ENCODE results near the gene TBL1X.

Gene TBL1X

DNA sequence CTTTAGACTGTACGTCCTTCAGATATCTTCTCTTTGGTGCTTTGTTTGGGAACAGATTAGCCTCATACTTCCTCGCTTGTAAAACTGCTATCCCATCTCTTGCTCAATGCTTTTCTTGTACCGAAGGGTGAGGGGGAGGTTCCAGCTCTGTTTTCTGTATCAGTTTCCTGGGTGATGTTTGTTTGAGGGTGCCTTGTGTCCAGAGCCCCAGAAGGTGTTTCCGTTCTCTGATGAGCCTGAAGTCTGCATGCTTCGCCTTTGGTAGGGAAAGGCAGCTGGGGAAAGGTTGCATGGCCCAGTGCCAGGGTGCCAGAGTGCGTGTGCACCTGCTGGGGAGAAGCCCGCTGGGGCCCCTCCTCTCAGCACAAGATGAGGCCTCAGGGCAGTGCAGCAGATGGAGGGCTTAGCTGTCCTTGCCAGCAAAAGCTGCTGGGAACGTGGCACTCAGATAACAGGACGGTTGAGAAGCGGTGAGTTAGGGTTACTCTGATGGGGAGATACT, 73.7 kb downstream of the TBL1X start:
- DNase-seq, result peak; percentile 78

DNA sequence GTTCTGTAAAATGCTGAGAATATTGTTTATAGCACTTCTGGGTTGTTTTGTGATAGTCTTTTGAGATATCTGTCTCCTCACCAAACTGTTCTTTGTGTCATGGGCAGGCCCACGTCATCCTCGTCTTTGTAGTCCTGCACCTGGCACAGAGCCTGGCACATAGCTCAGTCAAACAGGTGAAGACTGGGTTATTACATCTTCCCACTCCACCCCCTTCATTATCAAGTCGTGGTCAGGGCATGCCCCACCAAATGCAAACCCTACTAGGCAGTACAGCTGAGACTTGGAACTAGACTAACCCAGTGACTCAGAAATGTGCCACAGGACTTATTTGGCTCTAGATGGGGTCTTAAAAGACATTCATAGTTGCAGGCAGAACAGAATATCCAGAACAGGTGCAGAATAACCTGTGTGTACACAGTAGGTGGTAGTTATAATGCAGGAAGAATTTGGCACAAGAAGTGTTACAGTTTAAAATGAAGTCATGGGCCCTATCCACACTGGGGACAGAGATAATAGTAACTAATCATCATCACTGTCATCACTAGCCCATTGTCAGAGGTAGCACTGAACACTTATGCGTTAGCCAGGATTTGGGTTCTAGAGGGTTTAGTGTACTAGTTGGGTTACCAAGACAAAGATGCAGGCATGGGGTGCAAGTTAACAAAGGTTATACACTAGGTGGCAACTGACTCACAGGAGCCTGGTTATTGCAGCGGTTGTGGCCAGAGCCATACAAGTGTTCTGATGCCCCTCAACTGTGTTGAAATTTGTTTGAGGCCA, 74.9 kb downstream of the TBL1X start:
- DNase-seq, result no peak

GRCh38 chrX:9542106-9542760, 77.4 kb downstream of the TBL1X start:
- DNase-seq, result no peak

GRCh38 chrX:9542761-9543111, 77.9 kb downstream of the TBL1X start:
- no peak for DNase-seq

DNA sequence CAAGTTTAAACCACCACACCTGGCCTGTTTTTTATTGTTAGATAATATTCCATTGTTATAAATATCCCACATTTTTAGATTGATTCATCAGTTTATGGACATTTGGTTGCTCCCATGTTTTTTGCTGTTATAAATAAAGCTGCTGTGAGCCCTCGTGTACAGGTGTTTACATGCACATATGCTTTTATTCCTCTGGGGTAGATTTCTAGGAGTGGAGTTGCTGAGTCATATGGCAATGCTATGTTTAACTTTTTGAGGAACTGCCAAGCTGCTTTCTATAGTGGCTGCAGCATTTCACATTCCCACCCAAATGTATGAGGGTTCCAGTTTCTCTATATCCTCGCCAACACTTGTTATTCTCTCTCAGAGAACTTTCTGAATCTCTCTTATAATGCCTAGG, 90.5 kb downstream of the TBL1X start:
- no peak for DNase-seq

DNA sequence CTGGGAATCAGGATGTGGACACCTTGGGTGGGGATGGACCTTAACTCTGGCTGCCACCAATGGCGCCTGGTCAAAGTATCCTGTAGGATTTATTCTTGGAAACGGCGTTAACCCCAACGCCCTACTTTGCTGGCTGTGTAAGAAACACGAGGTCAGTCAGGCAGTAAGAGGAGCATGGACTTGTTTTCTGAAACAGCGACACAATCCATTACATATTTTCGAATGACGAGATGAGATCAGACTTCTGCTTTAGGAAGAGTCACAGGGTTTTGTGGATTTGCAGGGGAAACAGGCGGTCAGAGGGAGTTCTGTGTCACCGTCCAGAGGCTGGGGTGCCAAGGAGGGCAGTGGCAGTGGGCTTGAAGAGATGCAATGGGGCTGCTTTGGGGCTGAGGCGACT, 92.2 kb downstream of the TBL1X start:
- DNase-seq, result no peak

DNA sequence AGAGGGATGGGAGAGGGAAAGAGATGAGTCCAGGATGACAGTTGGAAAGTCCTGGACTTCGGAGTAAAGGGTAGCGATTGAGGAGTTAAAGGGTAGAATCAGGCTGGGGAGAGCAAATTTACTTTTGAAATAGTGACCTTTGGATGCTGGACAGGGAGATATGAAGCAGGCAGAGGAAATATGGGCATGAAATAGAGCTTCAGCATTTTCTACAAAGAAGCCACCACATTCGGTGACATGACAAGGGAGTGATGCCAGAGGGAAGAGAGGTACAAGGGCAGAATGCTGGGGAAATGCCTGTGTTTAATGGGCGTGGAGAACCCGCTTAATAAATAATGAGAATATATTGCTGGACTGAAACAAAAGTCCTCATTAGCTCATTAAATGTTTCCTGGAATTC, 92.7 kb downstream of the TBL1X start:
- DNase-seq, result no peak

DNA sequence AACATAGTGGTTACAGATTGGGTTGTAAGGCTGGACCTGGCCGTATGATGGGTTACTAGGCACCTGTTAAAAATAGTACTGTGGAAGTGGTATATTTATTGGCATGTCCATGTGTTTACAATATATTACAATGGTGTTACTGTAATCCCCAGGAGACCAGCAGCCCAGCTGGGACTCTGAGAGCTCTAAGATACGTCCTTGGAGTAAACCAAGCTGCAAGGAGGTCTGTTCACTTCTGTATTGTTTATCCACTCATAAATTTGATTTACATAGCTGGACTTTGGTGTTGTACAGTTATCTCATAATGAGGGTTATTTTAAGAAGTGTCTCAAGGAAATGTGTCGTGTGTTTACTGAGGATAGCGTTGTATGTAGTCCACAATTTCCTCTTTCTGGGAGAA, 93.8 kb downstream of the TBL1X start:
- DNase-seq, result no peak

DNA sequence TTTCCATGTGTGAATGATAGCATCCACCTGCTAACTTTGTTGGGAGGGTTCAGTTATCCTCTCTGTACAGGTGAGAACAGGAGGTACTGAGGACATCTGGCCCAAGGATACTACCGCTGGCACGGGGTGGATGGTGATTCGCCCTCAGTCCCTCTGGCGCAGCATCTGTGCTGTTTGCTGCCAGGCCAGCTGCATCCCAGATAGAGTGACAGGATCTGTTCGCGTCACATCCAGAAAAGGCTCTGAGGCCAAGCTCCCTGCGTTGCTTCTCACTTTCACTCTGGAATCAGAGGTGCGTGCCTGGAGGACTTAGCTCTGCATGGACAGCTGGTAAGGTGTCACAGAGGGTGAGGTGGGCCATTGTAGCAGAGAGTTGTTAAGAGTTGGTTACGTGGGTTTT, 95.4 kb downstream of the TBL1X start:
- DNase-seq, result no peak

GRCh38 chrX:9561199-9561598, 96.3 kb downstream of the TBL1X start:
- no peak for DNase-seq

- DNase-seq, result no peak
Measured at GRCh38 chrX:9562851-9563250, 98.0 kb downstream of the TBL1X start.

DNA sequence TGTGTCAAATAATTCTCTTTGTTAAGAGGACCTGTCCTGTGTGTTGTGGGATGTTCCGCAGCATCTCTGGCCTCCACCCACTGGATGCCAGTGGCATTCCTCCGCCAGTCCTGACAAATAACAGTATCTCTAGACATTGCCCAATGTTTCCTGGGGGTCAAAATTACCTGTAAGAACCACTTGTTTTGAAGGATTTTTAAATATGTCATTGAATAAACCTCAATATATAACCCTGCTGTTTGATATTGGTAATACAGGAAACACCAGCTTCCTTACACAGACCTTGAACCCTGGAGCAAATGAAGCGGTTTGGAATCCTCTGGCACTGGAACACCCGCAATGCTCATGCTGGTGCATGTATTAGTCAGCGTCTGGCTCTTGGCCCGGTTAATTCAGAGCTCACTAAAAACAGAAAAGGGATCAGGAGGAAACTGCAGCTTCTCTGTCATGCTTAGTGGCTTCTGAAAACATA, 101.3 kb downstream of the TBL1X start:
- DNase-seq, result no peak

GRCh38 chrX:9569876-9570301, 105.0 kb downstream of the TBL1X start:
- no peak for DNase-seq

DNA sequence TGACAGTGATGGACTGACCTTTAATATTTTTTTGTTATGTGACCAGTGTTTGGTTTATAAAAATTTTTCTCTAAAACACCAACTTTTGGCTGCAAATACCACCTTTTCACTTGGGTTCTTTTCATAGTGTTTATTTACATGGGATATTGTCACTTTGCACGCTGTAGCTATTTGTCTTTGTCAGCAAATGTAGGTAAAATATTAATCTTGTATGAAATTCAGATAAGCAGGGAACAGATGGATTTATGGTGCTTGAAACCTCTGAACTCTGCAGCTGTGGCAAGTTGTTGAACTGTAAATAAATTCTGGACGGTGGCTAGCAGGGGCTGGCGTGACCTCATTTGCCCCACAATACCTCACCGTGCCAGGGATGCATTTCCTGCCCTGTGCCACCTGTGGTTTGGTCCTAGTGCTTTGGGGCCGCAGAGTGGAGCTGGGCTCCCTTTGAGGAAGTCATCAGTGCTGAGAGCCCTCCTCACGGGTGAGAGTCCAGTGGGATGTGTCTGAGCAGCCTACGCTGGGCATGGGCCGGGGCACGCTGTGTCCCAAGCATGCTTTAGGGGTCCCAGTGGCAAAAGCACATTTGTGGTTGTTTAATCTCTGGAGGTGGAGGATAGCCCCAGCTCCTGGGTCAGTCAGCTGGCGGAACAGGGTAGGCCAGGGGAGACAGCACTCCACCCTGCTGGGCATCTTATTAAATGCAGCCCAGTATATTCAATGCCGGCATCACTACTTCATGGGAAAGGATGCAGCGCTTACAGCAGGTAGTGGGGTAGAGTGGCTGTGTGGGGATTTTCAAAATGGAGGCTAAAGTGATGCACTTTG, 108.6 kb downstream of the TBL1X start:
- no peak for DNase-seq

DNA sequence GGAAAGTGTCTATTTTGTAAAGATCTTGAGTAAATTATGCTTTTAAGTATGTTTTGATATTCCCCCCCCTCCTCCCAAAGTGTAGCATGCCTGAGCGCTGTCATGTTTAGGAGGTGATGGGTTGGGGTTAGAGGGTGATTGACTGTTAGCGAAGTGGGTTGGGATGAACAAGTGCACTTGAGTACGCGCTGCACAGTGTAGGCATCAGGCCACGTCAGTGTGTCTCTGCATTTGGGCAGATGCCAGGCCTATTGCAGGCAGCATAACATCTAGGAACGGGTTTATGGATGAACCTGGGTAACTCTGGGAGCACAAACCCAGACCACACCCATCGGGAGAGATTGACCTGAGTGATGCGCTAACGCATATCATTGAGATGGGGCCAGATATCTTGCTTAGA, 111.2 kb downstream of the TBL1X start:
- no peak for DNase-seq

- DNase-seq, result no peak
Measured at GRCh38 chrX:9577555-9577954, 112.7 kb downstream of the TBL1X start.

DNA sequence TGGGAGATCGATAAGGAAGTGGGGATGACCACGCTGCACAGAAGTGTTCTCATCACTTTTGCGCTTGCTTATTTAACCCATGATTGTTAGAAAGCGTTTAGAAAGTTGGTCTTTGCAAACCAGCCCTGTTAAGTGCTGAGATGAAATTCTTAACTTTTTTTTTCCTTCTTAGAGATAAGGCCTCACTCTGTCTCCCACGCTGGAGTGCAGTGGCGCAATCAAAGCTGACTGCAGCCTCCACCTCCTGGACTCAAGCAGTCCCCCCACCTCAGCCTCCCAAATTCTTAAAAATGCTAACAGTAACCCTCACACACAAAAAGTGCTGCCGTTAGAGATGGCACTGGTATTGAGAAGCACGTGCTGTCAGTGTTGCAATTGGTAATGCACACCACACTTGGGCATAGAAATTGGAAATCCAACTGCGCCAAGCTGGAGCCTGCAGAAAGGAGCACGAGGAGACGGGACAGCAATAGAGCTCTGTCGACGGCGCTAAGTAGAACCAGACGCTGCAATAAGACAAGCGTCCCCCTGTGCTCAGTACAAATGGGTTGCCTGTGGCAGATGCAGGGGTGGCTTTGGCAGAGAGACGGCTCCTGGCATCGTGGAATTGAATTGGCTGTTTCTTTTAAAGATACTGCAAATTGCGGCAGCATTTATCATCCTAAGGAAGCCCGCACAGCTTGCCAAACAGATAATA, 113.4 kb downstream of the TBL1X start:
- no peak for DNase-seq

DNA sequence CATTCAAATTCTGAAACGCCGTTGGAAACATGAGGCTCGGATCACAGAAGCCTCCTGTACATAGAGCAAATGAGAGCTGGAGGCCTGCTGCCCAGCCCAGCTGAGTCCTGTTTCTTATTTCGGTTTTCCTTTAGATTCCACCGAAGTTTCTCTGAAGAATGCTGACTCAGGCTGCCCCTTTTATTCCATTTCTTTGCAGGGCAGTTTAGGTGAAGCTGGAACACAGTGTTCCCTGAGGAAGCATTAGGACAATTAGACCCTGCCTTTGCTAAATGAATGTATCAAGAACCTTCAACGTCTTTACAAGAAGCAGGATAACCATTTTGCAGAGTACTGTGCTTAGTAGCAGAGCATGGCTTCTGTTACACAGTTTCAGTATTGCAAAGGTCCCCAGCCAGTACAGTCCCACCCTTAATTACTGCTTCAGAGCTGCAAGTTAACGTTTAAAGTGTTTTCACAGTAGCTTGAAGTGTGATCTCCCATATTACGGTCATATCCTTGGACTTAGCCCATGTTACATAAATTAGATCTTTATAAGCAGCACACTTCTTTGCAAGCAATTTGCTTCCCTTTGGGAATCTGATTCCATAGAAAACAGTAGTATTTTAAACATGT, 117.0 kb downstream of the TBL1X start:
- DNase-seq, result no peak

GRCh38 chrX:9582956-9583355, 118.1 kb downstream of the TBL1X start:
- DNase-seq, result no peak

DNA sequence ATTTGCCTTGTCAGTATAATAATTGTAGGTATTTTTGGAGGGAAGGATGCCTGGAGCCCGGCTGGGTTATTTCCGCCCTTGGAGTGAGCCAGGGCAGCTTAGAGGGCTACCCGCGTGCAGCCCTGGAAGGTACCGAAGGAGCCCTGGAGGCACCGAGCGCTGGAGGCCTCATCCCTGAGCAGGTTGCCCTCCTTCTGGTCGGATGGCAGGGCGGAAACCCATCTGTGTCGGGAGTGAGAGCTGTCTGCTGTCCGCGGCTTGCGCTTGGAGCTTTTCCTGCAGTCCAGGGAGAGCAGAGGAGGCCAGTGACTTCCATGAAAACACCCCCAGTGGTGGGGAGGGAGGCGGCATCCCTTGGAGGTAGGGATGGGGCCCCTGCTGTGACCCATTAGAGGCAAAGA, 122.1 kb downstream of the TBL1X start:
- no peak for DNase-seq

DNA sequence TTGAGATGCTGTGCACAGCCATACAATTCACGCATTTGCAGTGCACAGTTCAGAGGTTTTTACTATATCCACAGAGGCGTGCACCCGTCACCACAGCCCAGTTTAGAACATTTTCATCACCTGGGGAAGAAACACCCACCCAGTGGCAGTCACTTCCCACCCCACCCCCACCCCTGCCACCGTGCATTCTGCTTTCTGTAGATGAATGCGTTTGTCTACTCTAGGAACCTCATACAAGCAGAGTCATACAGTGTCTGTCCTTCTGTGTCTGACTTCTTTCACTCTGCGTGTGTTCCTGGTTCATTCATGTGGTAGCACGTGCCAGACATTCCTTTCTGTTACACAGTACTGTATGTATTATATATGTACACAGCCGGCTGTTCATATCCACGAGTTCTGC, 122.8 kb downstream of the TBL1X start:
- no peak for DNase-seq

DNA sequence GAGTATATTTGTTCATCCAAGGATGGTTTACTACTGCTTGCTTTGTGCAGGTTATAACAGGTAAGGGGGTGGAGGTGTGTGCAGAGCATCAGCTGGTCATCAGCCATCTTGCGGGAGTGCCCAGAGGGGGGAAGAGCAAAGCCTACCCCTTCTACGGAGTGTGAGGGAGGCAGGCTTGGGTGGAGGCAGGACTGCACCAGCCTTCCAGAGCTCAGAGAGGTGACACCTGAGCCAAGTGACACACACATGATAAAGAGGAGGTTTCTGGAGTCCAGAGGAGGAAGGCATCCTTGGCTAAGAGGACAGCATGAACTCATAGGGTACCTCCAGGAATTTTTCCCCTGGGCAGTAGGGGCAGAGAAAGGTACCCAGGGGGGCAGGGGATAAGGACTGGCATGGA, 126.6 kb downstream of the TBL1X start:
- DNase-seq, result no peak

DNA sequence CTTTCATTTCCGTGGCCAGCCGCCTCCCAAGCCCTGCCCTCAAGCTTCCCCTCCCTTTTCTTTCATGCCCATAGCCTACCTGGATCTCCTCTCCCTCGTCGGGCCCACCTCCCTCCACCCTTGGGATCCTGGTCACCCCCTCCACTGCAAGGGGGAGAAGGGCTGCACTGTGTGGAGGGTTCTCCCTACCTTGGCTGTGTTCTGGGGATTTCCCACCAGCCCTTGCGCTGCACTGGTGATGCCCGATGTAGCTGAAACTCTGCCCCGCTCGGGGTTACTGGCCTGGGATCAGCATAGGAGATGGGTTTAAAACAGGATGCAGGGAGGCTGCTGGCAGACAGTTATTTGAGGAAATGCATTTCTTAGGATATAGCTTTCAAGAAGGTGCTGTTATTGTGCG, 128.9 kb downstream of the TBL1X start:
- no peak for DNase-seq

Data from NCI-H1436 (cell line).